Skin of body (tissue), 3 donors: ENCODE measurements around the gene TRNT1. TPM values are rescaled to one million over a fixed set of nuclear protein-coding genes. Genes with fewer than 3 reads are reported as not detected.

Experiments used
- DNase-seq: peaks from one replicate; lab custom pipeline; 2025; lab: John Stamatoyannopoulos, UW
- small RNA-seq: library from RNA; depleted of rRNA; stranded (forward); fragments of <200 nt; gene quantifications from one replicate; pipeline ENCODE3, GENCODE V24; 2014; ENCODE audit warnings: low replicate concordance
- total RNA-seq: library from RNA; depleted of rRNA; stranded (reverse); fragments of >200 nt; gene quantifications from one replicate; pipeline ENCODE4 v1.2.3, GENCODE V29; 2014

TRNT1 gene
- total RNA-seq, 1 donor from 2014 or later, result 34.1 TPM

DNA sequence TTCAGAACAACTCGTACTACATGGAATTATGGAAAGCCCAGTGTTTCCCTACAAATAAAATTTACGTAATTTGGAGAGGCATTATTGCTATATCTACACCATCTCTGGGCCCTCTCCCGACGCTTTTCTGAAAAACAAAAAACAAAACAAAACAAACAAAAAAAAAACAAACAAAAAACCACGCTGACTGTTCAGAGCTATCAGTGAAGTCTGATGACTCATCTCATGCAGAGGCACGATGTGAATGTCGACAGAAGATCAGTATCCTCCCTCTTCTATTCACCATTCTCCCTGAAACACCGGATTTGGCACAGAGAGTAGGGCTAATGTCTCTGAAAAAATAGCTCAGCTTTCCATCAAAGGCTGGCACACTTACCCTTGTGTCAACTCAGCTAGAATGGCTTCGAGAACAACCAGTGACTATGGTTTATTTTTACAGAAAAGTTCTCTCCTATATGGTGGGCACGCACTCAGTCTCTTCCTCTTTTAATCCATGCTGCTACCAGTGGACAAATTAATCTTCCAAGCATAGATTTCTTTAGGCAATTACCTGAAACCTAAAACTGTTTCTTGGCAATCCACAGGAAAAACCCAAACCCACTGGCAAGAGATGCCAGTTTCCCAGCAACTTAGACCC lies 51.2 kb downstream of the TRNT1 start:
- DNase-seq, result no peak

DNA sequence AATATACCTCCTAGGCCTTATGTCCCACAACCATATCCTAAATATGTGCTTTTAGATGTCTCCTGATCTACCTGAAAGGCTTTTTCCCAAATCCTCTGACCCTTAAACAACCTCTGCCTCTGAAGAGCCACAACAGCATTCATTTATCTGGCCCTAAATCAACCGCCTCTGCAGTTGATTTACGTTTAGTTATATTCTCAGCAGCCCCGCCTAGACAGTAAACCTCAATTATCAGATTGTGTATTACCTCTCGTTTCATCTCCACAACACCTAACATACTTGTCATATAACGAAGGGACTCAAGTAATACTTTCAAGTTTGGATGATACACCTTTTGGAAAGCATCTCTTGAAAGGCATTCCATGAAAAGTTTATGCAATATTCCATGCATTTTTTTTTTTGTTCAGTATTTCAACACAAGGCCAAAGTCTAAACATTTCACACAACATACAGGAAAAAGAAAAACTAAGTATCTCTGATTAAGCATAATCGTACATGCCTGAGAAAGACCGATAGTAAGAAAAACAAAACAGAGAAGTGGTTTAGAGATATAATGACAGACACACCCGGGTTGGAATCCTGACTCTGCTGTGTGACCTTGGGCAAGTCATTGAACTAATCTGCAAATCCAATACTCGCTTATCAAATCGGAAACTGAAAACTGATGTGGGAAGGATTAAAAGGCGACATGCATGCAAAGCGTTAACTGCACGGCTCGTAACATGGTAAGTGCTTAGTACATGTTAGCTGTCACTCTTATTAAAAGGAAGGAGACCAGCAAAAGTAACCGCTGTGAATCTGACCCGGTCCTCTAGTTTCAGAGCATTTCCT lies 52.0 kb downstream of the TRNT1 start:
- DNase-seq, result no peak

DNA sequence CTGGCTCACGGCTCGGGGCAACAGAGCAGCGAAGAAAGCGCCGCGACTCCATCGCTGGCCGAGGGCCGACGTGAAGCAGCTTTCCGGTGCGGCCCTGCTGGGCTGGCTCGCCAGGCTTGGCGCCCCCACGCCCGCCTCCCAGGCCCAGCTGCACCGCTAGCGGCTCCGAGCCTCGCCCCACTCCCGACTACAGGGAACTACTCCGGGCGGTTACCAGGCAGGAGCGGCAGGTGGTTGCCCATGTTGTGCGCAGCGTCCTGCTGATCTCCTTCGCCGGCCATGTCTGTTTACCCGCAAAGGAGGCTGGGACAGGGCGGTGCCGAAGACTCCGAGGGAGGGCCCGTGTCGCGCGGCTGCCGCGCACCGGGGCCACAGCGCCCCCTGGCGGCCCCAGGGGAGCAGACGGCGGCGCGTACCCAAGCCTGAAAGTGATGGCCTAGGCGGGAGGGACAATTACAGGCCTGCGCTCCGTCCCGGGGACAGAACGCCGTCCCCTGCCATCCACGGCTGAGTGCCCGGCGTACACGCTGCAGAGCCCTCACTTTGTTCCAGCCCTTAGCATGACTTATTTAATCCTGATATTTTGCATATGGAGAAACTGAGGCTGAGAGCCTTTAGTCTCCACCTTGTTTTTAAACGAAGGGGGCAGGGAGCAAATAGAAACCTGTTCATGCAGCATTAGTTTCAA lies 52.8 kb downstream of the TRNT1 start, which contains the start of gene CRBN:
Gene CRBN, minus strand, starts transcription at position 285 of the 688 bp plus-strand sequence. Its CDS starts 4 bp downstream, at position 281.
- DNase-seq, result peak; percentile 77

DNA sequence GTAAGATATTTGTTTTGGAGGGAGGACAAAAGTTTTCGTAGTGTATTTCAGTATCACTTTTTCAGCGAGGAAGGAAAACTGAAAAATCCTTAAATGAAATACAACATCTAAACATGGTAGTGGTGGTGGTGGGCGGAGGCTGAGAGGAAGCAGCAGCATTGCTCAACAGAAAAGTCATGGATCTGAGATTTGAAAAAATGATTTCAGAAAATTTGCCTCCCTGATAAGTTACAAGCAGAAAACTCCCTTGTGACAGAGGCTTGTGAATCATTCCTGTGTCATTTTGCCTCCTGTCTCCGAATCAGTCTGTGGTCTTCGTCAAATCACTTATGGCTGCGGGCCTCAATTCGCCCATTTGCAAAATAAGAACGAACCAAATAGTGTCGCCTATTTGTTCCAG lies 53.7 kb downstream of the TRNT1 start:
- DNase-seq, result no peak

DNA sequence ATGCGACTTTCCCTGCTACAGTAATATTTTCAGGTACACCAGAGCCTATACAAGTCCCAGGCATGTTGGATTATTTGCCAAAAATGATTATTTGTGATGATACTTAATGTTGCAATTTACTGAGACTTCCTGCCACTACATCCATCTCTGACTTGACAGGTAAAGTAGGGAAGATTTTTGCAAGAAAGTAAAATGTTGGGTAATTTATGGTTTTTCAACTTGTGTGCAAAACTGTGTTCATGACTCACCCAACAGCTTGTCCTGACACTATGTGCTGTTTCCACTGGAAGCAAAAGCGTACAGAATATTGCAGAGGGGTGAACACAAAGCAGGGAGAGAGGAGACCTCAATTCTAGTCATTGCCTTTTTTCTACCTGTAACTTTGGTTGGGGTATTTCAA lies 58.1 kb downstream of the TRNT1 start:
- DNase-seq, result no peak

DNA sequence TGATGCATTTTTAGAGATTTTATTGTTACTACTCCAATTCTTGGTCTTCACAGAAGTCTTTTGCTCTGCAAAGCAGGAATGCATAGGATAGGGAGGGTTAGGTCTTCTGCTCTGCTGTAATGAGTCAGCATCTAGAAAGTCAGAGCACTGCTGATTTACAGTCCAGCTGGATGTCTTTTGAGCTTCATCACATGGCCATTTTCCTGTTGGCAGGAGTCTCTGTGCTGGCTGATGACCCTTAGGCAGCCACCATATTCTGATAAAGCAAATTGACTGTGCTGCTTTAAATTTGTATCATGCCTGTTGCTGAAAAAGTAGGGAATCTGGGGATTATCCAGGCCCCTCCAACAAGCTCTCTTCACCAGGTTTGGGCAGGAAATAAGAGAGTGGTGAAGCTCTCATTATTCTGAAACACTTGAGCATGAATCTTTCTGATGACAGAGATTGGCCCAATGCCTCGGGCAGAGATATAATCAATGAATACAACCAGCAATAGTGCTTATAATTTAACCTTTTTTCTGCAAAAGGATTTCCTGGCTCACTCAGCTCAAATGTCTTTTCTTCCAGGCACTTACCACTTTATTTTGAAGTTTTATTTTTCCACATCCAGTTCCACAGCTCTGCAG lies 62.5 kb downstream of the TRNT1 start:
- no peak for DNase-seq

DNA sequence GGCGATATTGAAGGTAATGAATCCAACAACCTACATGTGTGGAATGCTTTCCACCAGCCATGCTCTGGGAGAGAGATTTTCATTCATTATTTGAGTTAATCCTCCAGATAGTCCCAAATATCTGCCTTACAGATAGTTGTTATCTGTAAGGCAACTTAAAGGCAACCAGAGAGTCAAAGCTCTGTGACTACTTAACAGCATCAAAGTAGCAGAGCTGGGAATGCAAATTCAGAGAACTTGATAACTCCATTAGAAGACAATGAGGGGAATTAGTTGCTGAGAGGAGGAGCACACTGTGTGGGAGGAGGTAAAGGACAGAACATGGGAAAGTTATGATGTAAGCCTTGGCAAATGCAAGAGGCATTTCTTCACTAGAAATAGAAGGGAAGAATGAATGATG lies 63.2 kb downstream of the TRNT1 start:
- DNase-seq, result no peak

DNA sequence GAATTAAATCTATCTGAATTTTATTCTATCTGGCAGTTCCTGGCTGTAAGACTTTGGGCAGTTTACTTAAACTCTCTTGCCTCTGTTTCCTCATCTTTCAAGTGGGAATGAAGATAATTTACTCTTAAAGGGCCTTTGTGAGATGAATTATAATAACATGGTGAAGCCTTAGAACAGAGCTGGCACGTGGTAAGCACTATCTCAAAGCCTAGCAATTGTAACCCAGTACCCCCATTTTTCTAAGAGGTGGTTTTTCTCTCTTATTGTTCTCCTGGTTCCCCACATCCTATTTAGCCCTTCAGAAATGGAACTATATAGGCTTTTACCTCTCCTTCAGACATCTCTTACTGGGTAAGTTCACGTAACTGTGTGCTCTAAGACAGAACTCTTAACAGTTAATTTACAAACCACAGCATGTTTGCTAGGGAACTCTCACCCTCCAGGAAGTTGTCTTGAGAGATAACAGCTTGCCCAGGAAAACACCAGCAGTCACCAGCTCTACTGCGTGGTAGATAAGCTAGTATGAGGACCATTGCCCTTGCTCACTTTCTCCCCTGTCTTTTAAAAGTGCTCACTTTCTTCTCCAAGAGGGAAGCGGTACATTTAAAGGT lies 65.0 kb downstream of the TRNT1 start:
- no peak for DNase-seq

DNA sequence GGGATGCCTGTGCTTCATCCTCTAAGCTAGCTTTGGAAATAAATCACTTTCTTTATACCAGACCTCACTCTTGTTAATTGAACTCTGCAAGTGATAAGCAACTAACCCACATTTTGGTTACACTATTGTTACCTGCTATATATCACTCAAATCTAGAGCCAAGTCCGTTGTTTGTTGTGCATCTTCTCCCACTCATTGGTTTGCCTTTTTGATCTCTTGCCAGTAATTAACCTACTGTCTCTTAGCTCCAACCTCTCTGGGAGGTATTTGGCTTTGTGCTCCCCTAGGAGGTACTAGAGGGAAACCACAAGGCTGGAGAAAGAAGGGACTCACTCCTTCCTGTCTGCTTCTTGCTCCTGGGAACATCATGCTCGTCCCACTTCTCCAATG lies 65.5 kb downstream of the TRNT1 start:
- DNase-seq, result no peak

DNA sequence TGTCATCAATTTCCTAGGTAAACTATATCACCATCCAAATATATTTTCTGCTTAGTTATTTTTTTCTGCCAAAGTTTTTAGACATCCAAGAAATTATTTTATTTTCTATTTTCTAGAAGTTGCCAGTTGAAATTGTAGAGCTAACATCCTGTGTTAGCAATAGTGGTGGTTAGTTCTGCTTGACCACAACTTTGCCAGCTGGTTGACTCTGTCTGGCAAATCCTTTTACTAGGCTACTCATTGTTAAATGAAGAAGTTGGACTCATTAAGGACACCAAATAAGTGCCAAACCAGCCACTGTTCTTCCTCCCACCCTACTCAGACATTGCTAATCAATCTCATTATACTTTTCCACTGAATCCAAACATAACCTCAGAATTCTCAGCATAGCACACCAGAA lies 68.1 kb downstream of the TRNT1 start:
- no peak for DNase-seq

DNA sequence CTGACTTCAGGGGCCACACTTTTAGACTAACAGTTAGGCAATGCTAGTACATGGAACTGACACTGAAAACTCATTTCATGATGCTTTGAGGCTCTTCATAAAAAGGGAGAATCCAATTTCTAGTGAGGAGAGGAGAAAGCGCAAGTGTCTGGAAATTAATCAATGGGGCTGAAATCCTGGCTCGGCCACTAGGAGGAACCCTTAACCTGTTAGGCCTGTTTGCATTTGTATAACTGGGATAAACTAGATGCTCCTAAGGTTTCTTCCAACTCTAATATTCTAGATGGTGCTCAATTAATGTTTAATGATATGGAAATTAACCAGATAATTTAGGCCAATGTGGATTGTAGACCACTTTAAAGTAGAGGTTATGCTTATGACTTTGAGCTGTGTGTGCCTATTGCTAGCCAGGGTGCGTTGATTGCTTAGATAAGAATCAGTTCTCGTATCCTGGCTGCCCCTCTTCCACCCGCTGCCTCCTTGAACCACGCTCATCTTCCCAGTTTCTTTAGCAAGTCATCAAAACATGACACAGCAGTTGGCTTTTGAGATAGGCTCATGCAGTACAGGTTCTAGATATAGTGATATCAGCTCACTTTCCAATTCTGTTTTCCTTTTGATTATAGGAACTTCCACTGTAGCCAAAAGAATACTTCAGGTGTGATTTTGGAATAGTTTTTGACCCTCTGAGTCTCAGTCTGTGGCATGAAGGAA lies 69.6 kb downstream of the TRNT1 start:
- peak; percentile 2 for DNase-seq

Small RNAs within 50 kb of the gene (small RNA-seq; reads per million reads assigned to genes)
- gene RF00416, result not detected

Other genes with a start within 250 kb of the TRNT1 start
- 0.79 TPM for gene IL5RA, start 16.6 kb upstream of the TRNT1 start, total RNA-seq
- gene CRBN, start 52.8 kb downstream of the TRNT1 start, total RNA-seq, result 81.0 TPM